Epithelial cell of proximal tubule (primary cell): Measurements from ENCODE around the gene RHBDL1. TPM values are rescaled to one million over a fixed set of nuclear protein-coding genes. Genes with fewer than 3 reads are reported as not detected.

ENCODE experiments used
- DNase-seq: peaks from one replicate; pipeline ENCODE4 v3.0.0-alpha.2; 2011; ENCODE audit warnings: low read depth
- H3K4me3 ChIP-seq: 2 replicates; pipeline ENCODE4 v1.5.1; 2011; ENCODE audit warnings: low read depth, mild to moderate bottlenecking, low read length
- CTCF ChIP-seq: conservative IDR thresholded peaks from 2 replicates; pipeline ENCODE4 v1.5.1; 2012; ENCODE audit warnings: low read depth, mild to moderate bottlenecking, low read length
- total RNA-seq: library from RNA; depleted of rRNA; stranded (reverse); fragments of >200 nt; gene quantifications from 2 replicates; pipeline ENCODE4 v1.2.3, GENCODE V29; 2015

Gene RHBDL1
- total RNA-seq, 1 donor from 2014 or later, result 1.2 TPM

GRCh38 chr16:676913-677312 is 1.4 kb downstream of the RHBDL1 start:
- TF ChIP-seq CTCF, result no peak
- no peak for DNase-seq
- H3K4me3 ChIP-seq, result no peak overlapping the region

- TF ChIP-seq CTCF, result no peak
- no peak overlapping the region for H3K4me3 ChIP-seq
- no peak for DNase-seq
These were observed 2.1 kb downstream of the RHBDL1 start for GRCh38 chr16:677316-678190.

GRCh38 chr16:678209-678857 is 2.9 kb downstream of the RHBDL1 start:
- TF ChIP-seq CTCF, result no peak
- H3K4me3 ChIP-seq, result no peak overlapping the region
- DNase-seq, result no peak

DNA sequence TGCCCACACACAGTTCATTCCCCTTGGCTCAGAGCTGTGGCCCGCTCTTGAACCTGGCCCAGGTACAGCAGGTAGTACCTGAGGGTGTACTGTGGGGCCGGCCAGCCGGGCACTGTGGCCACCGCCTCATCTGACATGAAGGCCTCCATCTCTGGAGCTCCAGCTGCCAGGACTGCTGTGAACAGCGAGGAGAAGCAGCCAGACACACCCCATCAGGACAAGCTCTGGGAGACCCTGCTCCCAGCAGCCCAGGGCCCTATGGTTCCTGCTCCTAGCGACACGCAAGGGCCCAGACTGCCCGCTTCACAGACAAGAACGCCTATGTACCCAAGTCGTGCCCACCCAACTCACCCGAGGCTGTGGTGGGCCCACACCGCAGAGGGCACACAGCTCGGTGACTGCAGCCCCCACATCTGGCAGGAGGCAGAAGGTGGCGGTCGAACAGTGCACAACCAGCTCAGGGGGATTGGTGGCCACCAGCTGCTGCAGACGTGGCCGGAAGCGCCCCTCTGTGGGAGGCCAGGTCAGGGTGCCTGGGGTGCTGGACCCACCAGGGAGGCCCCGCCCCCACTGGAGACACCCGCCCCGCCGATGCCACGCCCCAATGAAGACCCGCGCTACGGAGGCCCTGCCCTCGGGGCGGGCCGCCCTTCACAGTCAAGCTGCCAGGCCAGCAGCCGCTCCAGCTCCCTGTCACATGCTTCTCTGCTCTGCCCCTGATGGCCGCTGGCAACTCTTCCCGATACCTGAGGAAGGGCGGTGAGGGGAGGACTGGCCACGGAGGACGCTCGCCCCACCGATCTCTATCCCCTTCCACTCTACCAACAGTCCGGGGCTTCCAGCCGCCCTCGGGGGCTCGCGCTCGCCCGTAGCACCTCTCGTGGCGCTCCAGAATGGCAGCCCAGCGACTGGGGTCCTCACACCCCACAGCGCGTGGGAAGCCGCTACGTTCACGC is 3.7 kb downstream of the RHBDL1 start:
- TF ChIP-seq CTCF, result no peak
- H3K4me3 ChIP-seq, result peak overlapping the region; percentile 57
- no peak for DNase-seq

DNA sequence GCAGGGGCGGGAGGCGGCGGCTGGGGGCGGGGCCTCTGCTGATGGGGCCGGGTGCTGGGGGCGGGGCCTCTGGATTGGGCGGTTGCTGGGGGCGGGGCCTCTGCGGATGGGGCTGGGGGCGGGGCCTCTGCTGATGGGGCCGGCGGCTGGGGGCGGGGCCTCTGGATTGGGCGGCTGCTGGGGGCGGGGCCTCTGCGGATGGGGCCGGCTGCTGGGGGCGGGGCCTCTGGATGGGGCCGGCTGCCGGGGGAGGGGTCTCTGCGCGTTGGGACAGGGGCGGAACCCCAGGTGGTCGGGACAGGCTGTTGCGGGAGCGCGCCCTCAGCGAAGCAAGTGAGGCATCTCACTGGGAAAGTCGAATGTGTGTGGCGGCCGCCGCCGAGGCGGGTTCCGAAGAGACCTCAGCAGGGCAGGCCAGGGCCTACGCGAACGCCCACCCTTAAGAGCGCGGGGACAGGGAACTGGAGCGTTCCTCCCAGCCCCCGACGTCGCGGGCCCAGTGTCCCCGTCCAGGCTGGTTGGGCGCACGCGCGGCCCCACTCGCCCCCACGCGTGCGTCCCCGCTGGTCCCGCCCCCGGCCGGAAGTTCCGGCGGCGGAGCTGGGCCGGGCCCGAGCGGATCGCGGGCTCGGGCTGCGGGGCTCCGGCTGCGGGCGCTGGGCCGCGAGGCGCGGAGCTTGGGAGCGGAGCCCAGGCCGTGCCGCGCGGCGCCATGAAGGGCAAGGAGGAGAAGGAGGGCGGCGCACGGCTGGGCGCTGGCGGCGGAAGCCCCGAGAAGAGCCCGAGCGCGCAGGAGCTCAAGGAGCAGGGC is 4.5 kb downstream of the RHBDL1 start, which contains the start of gene STUB1:
Gene STUB1 (plus strand): TSS at position 597 of the 811 bp plus-strand sequence. CDS start 116 bp downstream, at position 713.
- no peak for DNase-seq
- TF ChIP-seq CTCF, result no peak
- peak within 1 kb of the TSS; percentile 84 for H3K4me3 ChIP-seq

GRCh38 chr16:680625-680945 is 5.1 kb downstream of the RHBDL1 start:
- DNase-seq, result no peak
- TF ChIP-seq CTCF, result no peak

More at GRCh38 chr16:680625-680945, 5.1 kb downstream of the RHBDL1 start:
- H3K4me3 ChIP-seq, result peak overlapping the region; percentile 84
